ENCODE data around the gene NELFB. TPM values are rescaled to one million over a fixed set of nuclear protein-coding genes. Genes with fewer than 3 reads are reported as not detected.

The NELFB gene
- total and polyA plus RNA-seq, 2 of the 4 experiments (the other 2 are of a cell fraction), result 36.9 to 66.0 TPM

GRCh38 chr9:137275588-137276472 is 20.7 kb downstream of the NELFB start:
- no peak for DNase-seq
- Histone ChIP-seq H3K9me3 (ENCODE audit: control insufficient read depth, insufficient read depth, low read length) (no peaks in the 10 kb centered on the region), H3K27ac (ENCODE audit: insufficient read depth, low read length) (no peak overlapping the region), H3K79me1 (ENCODE audit: low read depth in 1 of 2, low read length in 2 of 2) (peaks cover 3 to 67% of the 10 kb centered on the region in 2 experiments), H2BK20ac (ENCODE audit: low read depth, low read length) (no peak overlapping the region), H3K4ac (ENCODE audit: low read depth, low read length) (no peak overlapping the region), H4K20me1 (ENCODE audit: insufficient read depth, low read length) (peaks cover 30% of the 10 kb centered on the region), H3K23ac (ENCODE audit: low read depth, low read length) (no peak overlapping the region), H3K4me3 (ENCODE audit: insufficient read depth, low read depth, low read length) (no peak overlapping the region), H4K8ac (ENCODE audit: low read depth in 2 of 2, low read length in 2 of 2) (no peak overlapping the region), H3K18ac (ENCODE audit: low read depth, low read length) (no peak overlapping the region), H2BK15ac (ENCODE audit: low read depth, low read length) (no peak overlapping the region), H3K9ac (ENCODE audit: low read depth, low read length) (no peak overlapping the region), H2AK9ac (replicated peaks; ENCODE audit: low read depth, low read length, poor library complexity) (peak overlapping the region; percentile 99), H2AK5ac (ENCODE audit: low read depth, low read length) (peak overlapping the region; percentile 28), H3K56ac (ENCODE audit: extremely low read depth, insufficient read depth, low read length) (no peak overlapping the region), H3K4me1 (ENCODE audit: control insufficient read depth, insufficient read depth, low read length) (peaks cover 20% of the 10 kb centered on the region), H2BK120ac (ENCODE audit: low read depth, low read length) (no peak overlapping the region), H3K36me3 (ENCODE audit: control insufficient read depth, insufficient read depth, low read length) (peaks cover 42% of the 10 kb centered on the region), H4K5ac (ENCODE audit: low read depth, low read length) (no peak overlapping the region), H3K9me1 (ENCODE audit: insufficient read depth, low read length) (no peaks in the 10 kb centered on the region; the same call in 1 of the 2 replicates), H2BK5ac (ENCODE audit: low read depth, low read length, poor library complexity, severe bottlenecking) (no peak overlapping the region), H3K27me3 (ENCODE audit: control insufficient read depth, insufficient read depth, low read length) (no peaks in the 10 kb centered on the region), H3K4me2 (ENCODE audit: low read depth, low read length) (no peak overlapping the region), H4K91ac (ENCODE audit: insufficient read depth, low read depth, low read length) (no peak overlapping the region), H2AFZ (replicated peaks; ENCODE audit: low read length, poor library complexity) (no peak overlapping the region), H3K14ac (replicated peaks; ENCODE audit: low read depth, low read length) (no peak overlapping the region)
- intact Hi-C loops (cut with micrococcal nuclease), result no loop called here
- TF ChIP-seq ELK1 (IDR thresholded peaks at IDR 0.05; ENCODE audit: borderline replicate concordance, low read depth, low read length) (no peak), MAFK (IDR thresholded peaks at IDR 0.05; ENCODE audit: low read depth, low read length) (no peak), BHLHE40 (IDR thresholded peaks at IDR 0.05; ENCODE audit: low read depth, low read length) (no peak), USF2 (IDR thresholded peaks at IDR 0.05; ENCODE audit: low read depth, low read length) (no peak), SMC3 (IDR thresholded peaks at IDR 0.05; ENCODE audit: low read depth, low read length) (no peak)
- in situ Hi-C loops (cut with MboI; ENCODE audit: low sequenced_read_pairs), result no loop called here
- CTCF ChIA-PET, result no interaction called here
- POLR2A ChIA-PET (ENCODE audit: unreplicated experiment), result no interaction called here
- no TSS peak for BruUV-seq (replicated peaks)
- dilution Hi-C loops (cut with HindIII; ENCODE audit: low sequenced_read_pairs, unreplicated experiment), result no loop called here
- no peak for ATAC-seq (ENCODE audit: low read depth)
- WGBS, 2 experiments (ENCODE audit: extremely low coverage in 2 of 2, insufficient read length in 1 of 2), result 87% methylated on average over 15 of the region's 24 CpGs; no CpG with 5 or more reads in 1 of the 2 experiments

Measured in IMR-90 (cell line).